Activated CD4-positive, alpha-beta memory T cell treated with anti-CD3 and anti-CD28 coated beads, Interleukin-2, amount 10 ng/mL, durations not matched to agents 7 days and 5 days (primary cell): ENCODE results near the gene PRPF40B. TPM values are rescaled to one million over a fixed set of nuclear protein-coding genes. Genes with fewer than 3 reads are reported as not detected.
A peak's percentile ranks its signal among the peaks of the same experiment; 100 is the strongest.

ENCODE experiments used
- CTCF ChIA-PET: fragments of 350-600 bp; sonication (Branson Sonifier 250); formaldehyde crosslinking; loops from one replicate; lab custom pipeline; 2021; ENCODE audit warnings: antibody characterized with exemption, inconsistent platforms; lab: Charles Lee
- POLR2A ChIA-PET: fragments of 350-600 bp; sonication (Branson Sonifier 250); formaldehyde crosslinking; loops from one replicate; lab custom pipeline; 2021; ENCODE audit warnings: antibody characterized with exemption; lab: Charles Lee
- DNase-seq: peaks from one replicate; pipeline ENCODE4 v3.0.0-alpha.2; 2020
- H3K27ac Mint-ChIP-seq: one replicate; pipeline ENCODE4 v1.8.0; 2021; ENCODE audit warnings: mild to moderate bottlenecking, mixed read lengths
- H3K27me3 Mint-ChIP-seq: one replicate; pipeline ENCODE4 v1.8.0; 2021; ENCODE audit warnings: mixed read lengths
- H3K36me3 Mint-ChIP-seq: one replicate; pipeline ENCODE4 v1.8.0; 2021; ENCODE audit warnings: low read depth, mixed read lengths
- H3K4me1 Mint-ChIP-seq: one replicate; pipeline ENCODE4 v1.8.0; 2021; ENCODE audit warnings: mixed read lengths
- H3K4me3 Mint-ChIP-seq: one replicate; pipeline ENCODE4 v1.8.0; 2021; ENCODE audit warnings: mild to moderate bottlenecking, mixed read lengths
- H3K9me3 Mint-ChIP-seq: one replicate; pipeline ENCODE4 v1.8.0; 2021; ENCODE audit warnings: mixed read lengths
- total RNA-seq, 2 experiments: library from RNA; stranded (reverse); gene quantifications; one replicate each; pipeline ENCODE4 v1.2.3, GENCODE V29; 2021

PRPF40B gene
- total RNA-seq = 1 to 10 TPM; 8.0 to 8.7 TPM

DNA sequence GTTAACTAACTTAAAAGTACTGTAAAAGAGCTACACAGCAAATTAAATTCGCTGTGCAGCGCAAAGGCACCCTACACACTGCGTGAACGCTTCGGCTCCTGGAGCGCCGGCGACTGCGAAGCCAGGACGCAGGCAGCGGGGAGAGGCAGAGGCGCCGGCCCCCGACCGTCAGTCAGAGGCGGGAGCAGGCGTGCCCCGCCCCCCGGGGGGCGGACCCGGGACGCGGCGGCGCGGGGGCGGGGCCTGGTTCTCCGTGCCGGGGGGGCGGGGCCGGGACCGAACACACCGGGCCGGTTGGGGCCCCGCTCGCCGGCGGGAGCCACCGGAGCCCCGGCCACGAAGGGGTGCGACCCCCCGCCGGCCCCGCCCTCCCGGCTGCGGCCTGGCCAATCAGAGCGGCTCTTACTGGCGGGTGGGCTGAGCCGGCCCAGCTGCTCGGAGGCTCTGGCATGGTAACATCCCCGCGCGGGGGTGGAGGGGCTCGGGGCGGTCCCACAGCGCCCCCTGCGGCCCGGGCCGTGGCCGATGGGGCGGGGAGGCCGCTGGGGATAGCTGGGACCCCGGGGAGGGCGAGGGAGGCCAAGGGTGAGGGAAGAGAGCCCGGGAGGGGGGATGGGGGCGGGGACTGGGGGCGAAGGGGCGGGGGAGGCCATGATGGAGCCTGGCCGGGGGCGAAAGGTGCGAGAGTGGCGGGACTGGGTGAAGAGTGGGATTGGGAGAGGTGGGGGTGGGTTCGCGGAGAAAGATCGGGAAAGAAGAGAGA lies at the start of gene PRPF40B:
Gene PRPF40B (plus strand): TSS at position 420 of the 763 bp plus-strand sequence. CDS start 30 bp downstream, at position 450.
- ChIA-PET CTCF (interaction anchor here (0.6 to 2.2 kb wide), 14 partner anchors 9 to 276 kb away, joined by 3 to 9 read pairs (median 5); partner anchors contain the start of genes DNAJC22, FAM186B, SPATS2 and TMBIM6), POLR2A (interaction anchor here (0.6 to 2.8 kb wide), 17 partner anchors 10 to 493 kb away, joined by 3 to 18 read pairs (median 5); partner anchors contain the start of genes SPATS2 and TMBIM6)
- Mint-ChIP-seq H3K4me3 (peak within 1 kb of the TSS; percentile 77), H3K27ac (peak within 1 kb of the TSS; percentile 81), H3K27me3 (peaks cover 34% of the 10 kb centered on the region), H3K36me3 (no peaks in the 10 kb centered on the region), H3K4me1 (peaks cover 27% of the 10 kb centered on the region), H3K9me3 (no peaks in the 10 kb centered on the region)
- peak; percentile 86 for DNase-seq

GRCh38 chr12:49577589-49578315 lies 45.6 kb upstream of the PRPF40B start:
- ChIA-PET CTCF (interaction anchor here (2.2 to 4.7 kb wide), 2 partner anchors 15 to 219 kb away, joined by 14 to 41 read pairs; no protein-coding TSS in a partner anchor), POLR2A (interaction anchor here (0.7 to 1.8 kb wide), 5 partner anchors 8 to 45 kb away, joined by 3 to 7 read pairs (median 3); partner anchors contain the start of gene MCRS1)
- H3K27ac Mint-ChIP-seq = peak overlapping the region; percentile 5
- no peaks in the 10 kb centered on the region for H3K36me3 Mint-ChIP-seq
- DNase-seq = no peak
- no peak overlapping the region for H3K4me3 Mint-ChIP-seq
- peaks cover 21% of the 10 kb centered on the region for H3K4me1 Mint-ChIP-seq
- H3K9me3 Mint-ChIP-seq = no peaks in the 10 kb centered on the region
- H3K27me3 Mint-ChIP-seq = no peaks in the 10 kb centered on the region

- ChIA-PET CTCF (interaction anchor here (1.2 to 4.7 kb wide), 5 partner anchors 11 to 220 kb away, joined by 3 to 45 read pairs (median 14); partner anchors contain the start of gene MCRS1), POLR2A (interaction anchor here (0.8 to 1.8 kb wide), 3 partner anchors 9 to 44 kb away, joined by 3 to 7 read pairs (median 3); partner anchors contain the start of genes MCRS1 and PRPF40B)
- Mint-ChIP-seq H3K4me1 (peaks cover 21% of the 10 kb centered on the region), H3K36me3 (no peaks in the 10 kb centered on the region), H3K27me3 (no peaks in the 10 kb centered on the region), H3K4me3 (no peak overlapping the region), H3K27ac (no peak overlapping the region), H3K9me3 (no peaks in the 10 kb centered on the region)
- no peak for DNase-seq
Observed at GRCh38 chr12:49578471-49579112, 44.8 kb upstream of the PRPF40B start.

GRCh38 chr12:49580572-49581535 lies 42.5 kb upstream of the PRPF40B start:
- DNase-seq = peak; percentile 65
- H3K27ac Mint-ChIP-seq = no peak overlapping the region
- H3K9me3 Mint-ChIP-seq = no peaks in the 10 kb centered on the region
- peaks cover 21% of the 10 kb centered on the region for H3K4me1 Mint-ChIP-seq
- no peak overlapping the region for H3K4me3 Mint-ChIP-seq
- no peaks in the 10 kb centered on the region for H3K27me3 Mint-ChIP-seq
- CTCF ChIA-PET = interaction anchor here (0.6 to 4.7 kb wide), 28 partner anchors 10 to 671 kb away, joined by 3 to 45 read pairs (median 3); partner anchors contain the start of genes KCNH3, MCRS1, PRPF40B and SPATS2
- no peaks in the 10 kb centered on the region for H3K36me3 Mint-ChIP-seq
- POLR2A ChIA-PET = interaction anchor here (1.0 to 1.5 kb wide), 5 partner anchors 14 to 43 kb away, joined by 3 to 6 read pairs (median 3); partner anchors contain the start of genes MCRS1 and PRPF40B

- no peaks in the 10 kb centered on the region for H3K27me3 Mint-ChIP-seq
- no peak overlapping the region for H3K4me3 Mint-ChIP-seq
- H3K27ac Mint-ChIP-seq = no peak overlapping the region
- POLR2A ChIA-PET = no interaction called here
- CTCF ChIA-PET = interaction anchor here (0.6 to 4.2 kb wide), 3 partner anchors 29 to 111 kb away, joined by 3 to 45 read pairs (median 3); no protein-coding TSS in a partner anchor
- H3K36me3 Mint-ChIP-seq = no peaks in the 10 kb centered on the region
- no peaks in the 10 kb centered on the region for H3K9me3 Mint-ChIP-seq
- no peak for DNase-seq
- H3K4me1 Mint-ChIP-seq = peaks cover 21% of the 10 kb centered on the region
Observed at GRCh38 chr12:49582201-49582600, 41.2 kb upstream of the PRPF40B start.

DNA sequence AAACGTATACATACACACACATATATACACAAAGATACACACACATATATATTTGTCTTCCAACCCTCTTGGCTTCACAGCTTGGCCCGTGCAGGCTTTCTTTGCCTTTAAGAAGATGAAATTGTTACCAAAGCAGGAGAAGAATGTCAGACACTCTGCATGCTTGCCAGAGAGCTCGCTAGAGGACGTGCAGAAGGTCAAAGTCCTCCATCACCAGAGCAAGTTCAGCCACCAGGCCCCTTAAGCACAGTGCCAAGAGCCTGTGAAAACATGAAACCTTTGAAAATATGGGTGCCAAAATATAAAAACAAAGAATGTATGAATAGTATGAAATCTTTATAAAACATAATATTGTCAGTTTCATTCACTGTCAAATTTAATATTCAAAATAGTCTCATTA lies 40.5 kb upstream of the PRPF40B start:
- no peak overlapping the region for H3K27ac Mint-ChIP-seq

DNA sequence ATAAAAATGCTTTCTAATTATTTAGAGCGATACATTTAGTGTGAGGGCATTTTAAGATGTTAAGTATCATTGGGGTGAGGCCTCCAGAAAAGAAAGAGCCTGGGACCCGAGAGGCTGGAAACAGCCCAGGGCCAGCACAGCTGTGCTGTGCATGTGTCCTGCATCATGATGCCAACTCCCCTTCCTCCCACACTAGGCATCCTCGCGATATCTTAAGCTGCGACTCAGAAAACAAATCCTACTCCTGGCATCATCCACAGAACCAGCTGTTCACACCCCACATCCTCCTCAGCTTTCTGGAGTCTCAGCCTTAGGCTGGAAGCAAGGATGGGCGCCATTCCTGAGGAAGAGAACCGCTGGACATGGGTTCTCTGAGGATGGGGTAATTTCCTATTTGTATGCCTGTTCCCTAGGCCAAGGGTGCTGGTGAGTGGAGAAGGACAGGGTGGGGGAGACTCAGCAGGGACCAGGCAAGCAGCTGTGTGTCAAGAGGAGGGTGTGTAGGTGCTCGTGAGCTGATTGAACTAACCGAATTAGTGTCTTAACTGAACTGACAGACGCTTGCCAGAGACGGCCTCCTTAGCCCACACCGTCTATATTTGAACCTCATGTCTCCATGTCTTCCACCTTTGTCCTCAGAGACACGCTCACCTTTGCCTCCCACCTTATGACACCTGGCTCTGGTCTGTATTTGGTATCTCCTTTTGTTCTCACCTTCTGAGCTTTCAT lies 39.8 kb upstream of the PRPF40B start:
- H3K36me3 Mint-ChIP-seq = no peaks in the 10 kb centered on the region
- ChIA-PET CTCF (interaction anchor here (0.5 to 1.1 kb wide), 3 partner anchors 22 to 225 kb away, joined by 3 read pairs; no protein-coding TSS in a partner anchor), POLR2A (interaction anchor here (1.6 kb wide), 1 partner anchor 16 kb away, joined by 3 read pairs; no protein-coding TSS in a partner anchor)
- H3K4me1 Mint-ChIP-seq = peaks cover 21% of the 10 kb centered on the region
- no peak for DNase-seq
- H3K27me3 Mint-ChIP-seq = no peaks in the 10 kb centered on the region
- no peak overlapping the region for H3K27ac Mint-ChIP-seq
- H3K4me3 Mint-ChIP-seq = no peak overlapping the region
- H3K9me3 Mint-ChIP-seq = no peaks in the 10 kb centered on the region

More for the DNA sequence above, 40.5 kb upstream of the PRPF40B start:
- ChIA-PET CTCF (no interaction called here), POLR2A (no interaction called here)
- H3K27me3 Mint-ChIP-seq = no peaks in the 10 kb centered on the region
- H3K36me3 Mint-ChIP-seq = no peaks in the 10 kb centered on the region
- no peak overlapping the region for H3K4me3 Mint-ChIP-seq
- H3K4me1 Mint-ChIP-seq = peaks cover 21% of the 10 kb centered on the region
- no peak for DNase-seq
- H3K9me3 Mint-ChIP-seq = no peaks in the 10 kb centered on the region

GRCh38 chr12:49584591-49584990 lies 38.8 kb upstream of the PRPF40B start:
- ChIA-PET CTCF (interaction anchor here (0.9 to 1.1 kb wide), 3 partner anchors 24 to 226 kb away, joined by 3 read pairs; no protein-coding TSS in a partner anchor), POLR2A (interaction anchor here (1.6 kb wide), 1 partner anchor 17 kb away, joined by 3 read pairs; no protein-coding TSS in a partner anchor)
- Mint-ChIP-seq H3K27me3 (no peaks in the 10 kb centered on the region), H3K36me3 (no peaks in the 10 kb centered on the region), H3K4me3 (no peak overlapping the region), H3K9me3 (no peaks in the 10 kb centered on the region), H3K27ac (no peak overlapping the region), H3K4me1 (peaks cover 20% of the 10 kb centered on the region)
- DNase-seq = no peak

DNA sequence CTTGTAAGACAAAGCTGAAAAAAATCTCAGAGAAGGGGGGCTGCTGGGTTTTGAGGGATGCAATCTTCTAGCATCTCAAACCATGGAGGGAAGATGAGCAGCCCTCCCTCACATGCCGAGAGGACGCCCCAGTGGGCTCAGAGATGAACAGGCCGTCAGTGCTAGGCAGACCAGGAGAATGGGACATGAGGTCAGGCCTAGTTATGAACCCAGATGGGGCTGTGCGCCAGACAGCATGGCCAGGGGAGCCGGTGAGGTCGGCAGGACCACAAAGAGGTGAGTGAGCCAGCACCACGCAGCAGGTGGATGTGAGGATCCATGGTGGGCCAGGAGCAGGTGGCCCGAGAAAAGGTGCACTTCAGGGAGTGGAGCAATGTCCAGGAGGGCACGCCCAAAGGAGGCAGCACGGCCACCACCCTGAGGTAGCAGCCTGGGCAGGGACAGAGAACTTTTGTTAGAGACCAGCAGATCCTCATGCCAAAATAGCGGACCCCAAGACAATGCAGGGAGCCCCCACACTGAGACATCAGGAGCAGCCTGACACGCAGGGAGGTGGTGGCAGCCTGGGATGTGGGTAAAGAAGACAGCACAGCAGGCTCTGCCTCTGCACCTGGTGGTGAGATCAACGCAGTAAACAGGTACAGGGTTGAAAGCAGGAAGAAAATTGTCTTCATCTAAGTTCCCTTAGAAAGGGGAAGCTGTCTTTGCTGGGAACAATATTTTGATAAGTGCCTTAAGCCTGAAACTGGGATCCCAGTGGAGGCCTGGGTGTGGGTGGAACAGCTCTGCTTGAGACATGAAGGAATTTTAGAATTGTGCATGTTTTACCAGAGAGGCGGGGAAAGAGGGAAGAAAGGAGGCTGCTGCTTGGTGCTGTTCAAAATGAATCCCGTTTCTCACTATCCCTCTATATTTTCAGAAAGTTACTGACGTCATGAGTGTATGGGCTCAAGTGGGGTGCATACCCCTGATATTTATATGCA lies 37.6 kb upstream of the PRPF40B start:
- ChIA-PET POLR2A (no interaction called here), CTCF (interaction anchor here (1.1 to 1.9 kb wide), 2 partner anchors 28 to 227 kb away, joined by 3 to 4 read pairs; no protein-coding TSS in a partner anchor)
- Mint-ChIP-seq H3K36me3 (no peaks in the 10 kb centered on the region), H3K27ac (no peak overlapping the region), H3K4me1 (peaks cover 13% of the 10 kb centered on the region), H3K4me3 (no peak overlapping the region), H3K27me3 (no peaks in the 10 kb centered on the region), H3K9me3 (no peaks in the 10 kb centered on the region)
- no peak for DNase-seq
